Effector CD8-positive, alpha-beta T cell (primary cell): ENCODE data around the gene CABP1.
A peak's percentile ranks its signal among the peaks of the same experiment; 100 is the strongest.

Experiments used
- DNase-seq: peaks from one replicate; lab custom pipeline; 2025; lab: John Stamatoyannopoulos, UW

Gene CABP1

GRCh38 chr12:120630104-120630892 is 10.1 kb upstream of the CABP1 start:
- DNase-seq: no peak

- DNase-seq: no peak
Observed at GRCh38 chr12:120631097-120631496, 9.3 kb upstream of the CABP1 start.

GRCh38 chr12:120640861-120641833 is 721 bp downstream of the CABP1 start:
- peak; percentile 23 for DNase-seq

GRCh38 chr12:120642121-120642520 is 1.7 kb downstream of the CABP1 start:
- DNase-seq: no peak

- DNase-seq: no peak
Observed at GRCh38 chr12:120642826-120643225, 2.4 kb downstream of the CABP1 start.

GRCh38 chr12:120643574-120643973 is 3.1 kb downstream of the CABP1 start:
- DNase-seq: no peak

- no peak for DNase-seq
Observed at GRCh38 chr12:120646044-120646443, 5.6 kb downstream of the CABP1 start.

- no peak for DNase-seq
Observed at GRCh38 chr12:120647375-120647755, 6.9 kb downstream of the CABP1 start.

- no peak for DNase-seq
Observed at GRCh38 chr12:120649442-120650232, 9.2 kb downstream of the CABP1 start.

GRCh38 chr12:120650233-120650690 is 9.8 kb downstream of the CABP1 start:
- DNase-seq: no peak

- DNase-seq: no peak
Observed at GRCh38 chr12:120651821-120652220, 11.4 kb downstream of the CABP1 start.

GRCh38 chr12:120652656-120653435 is 12.4 kb downstream of the CABP1 start:
- no peak for DNase-seq

GRCh38 chr12:120653611-120654010 is 13.2 kb downstream of the CABP1 start:
- DNase-seq: no peak

- DNase-seq: no peak
Observed at GRCh38 chr12:120654656-120655055, 14.2 kb downstream of the CABP1 start.

- DNase-seq: no peak
Observed at GRCh38 chr12:120656008-120656407, 15.6 kb downstream of the CABP1 start.

GRCh38 chr12:120658286-120659150 is 18.1 kb downstream of the CABP1 start:
- no peak for DNase-seq

- no peak for DNase-seq
Observed at GRCh38 chr12:120659151-120659525, 18.7 kb downstream of the CABP1 start.

GRCh38 chr12:120661432-120661831 is 21.0 kb downstream of the CABP1 start:
- DNase-seq: no peak

- no peak for DNase-seq
Observed at GRCh38 chr12:120662879-120663278, 22.5 kb downstream of the CABP1 start.

GRCh38 chr12:120663741-120664140 is 23.3 kb downstream of the CABP1 start:
- no peak for DNase-seq
